Measurements from ENCODE around the gene MED28.
"Not testable (repeated sequence)": the region's sequence is repeated elsewhere in the genome, so short reads cannot be mapped to it uniquely, and the experiment has no call there.

The MED28 gene, protein sequence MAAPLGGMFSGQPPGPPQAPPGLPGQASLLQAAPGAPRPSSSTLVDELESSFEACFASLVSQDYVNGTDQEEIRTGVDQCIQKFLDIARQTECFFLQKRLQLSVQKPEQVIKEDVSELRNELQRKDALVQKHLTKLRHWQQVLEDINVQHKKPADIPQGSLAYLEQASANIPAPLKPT

DNA sequence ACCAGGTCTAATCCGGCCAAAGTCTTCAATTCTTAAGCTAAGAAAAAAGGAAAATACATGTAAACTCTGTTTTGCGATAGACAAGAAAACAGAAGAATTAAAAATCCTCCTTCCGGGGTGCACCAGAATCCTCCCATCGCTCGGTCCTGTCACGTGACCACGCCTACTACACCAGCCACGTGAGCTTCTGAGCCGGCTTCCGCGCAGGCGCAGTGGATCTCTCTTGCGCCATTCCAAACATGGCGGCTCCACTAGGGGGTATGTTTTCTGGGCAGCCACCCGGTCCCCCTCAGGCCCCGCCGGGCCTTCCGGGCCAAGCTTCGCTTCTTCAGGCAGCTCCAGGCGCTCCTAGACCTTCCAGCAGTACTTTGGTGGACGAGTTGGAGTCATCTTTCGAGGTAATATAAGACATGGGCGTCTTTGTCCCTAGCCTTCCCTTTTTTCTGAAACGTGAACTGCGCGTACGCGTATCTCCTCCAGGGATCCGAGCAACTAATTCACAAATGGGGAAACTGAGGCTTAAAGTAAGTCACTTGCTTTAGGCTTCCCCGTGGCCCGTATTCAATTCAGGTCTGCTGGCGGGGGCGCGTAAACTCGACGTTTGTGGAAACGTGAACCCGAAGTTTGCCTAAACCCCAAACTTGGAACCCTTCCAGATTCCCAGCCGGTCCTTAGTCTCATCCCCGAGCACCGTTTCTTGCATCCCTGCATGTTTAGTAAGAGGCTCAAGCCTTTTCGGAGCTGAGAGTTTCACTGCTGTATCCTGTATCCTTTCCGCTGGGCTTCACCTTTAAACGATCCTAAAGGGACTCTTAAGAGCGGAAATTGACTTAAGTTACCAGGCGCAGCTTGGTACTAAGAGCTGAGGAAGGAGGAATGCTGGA, at the start of gene MED28:
Gene MED28, plus strand, starts transcription at position 226 of the 884 bp plus-strand sequence. Its CDS starts 14 bp downstream, at position 240.
- DNase-seq (ENCODE audit: low read depth) = peak; percentile 94

DNA sequence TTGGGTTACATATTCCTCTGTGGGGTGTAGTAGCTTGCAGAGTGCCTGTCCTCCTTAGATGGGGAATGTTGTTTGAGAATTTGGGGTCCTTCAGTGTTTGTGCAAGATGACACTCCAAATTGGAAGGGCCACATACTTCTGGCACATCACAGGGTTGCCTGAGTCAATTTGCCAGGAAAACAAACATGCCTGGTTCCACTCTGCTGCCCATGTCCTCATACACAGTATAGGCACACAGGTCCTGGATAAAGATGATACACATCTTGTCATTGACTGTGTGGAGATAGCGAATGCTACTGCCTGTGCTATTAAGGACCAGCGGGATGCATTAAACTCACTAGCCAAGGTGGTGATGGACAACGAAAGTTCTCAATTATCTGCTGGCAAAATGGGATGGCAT, 48.6 kb upstream of the MED28 start:
- no peak for DNase-seq (ENCODE audit: low read depth)

DNA sequence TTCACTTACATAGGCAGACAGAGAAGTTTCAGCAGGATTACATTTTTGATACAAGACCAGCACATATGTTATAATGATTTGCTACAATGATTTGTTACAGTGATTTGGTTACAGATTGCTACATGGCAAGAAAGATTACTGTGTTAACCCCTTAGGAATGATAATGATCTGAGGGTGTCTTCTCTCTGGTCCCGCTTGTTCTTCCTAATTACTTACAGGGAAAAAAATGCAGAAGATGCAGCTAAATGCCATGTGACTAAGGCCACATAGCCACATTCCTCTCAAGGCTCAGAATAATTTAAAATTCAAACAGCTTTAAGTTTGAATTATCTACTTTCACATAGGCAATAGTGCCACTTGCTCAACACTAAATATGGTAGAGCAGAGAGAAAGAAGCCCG, 47.2 kb upstream of the MED28 start:
- no peak for DNase-seq (ENCODE audit: low read depth)

DNA sequence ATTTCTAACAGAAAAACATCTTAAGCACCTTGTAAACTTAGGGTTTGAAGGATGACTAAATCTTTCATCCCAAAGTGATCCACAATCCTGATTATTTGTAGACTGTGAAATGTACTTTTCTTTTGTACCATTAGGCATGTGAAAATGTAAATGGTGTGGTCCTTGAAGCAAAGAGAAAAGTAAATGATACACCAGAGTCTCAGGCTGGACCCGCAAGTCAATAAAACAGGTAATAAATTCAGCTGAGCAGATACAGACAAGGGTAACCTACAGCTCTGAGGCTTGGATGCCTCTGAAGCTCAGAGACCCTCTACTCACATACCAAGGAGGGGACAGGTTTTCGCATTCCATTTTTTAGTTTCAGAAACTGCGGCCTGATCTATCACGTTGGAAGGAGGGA, 40.2 kb upstream of the MED28 start:
- no peak for DNase-seq (ENCODE audit: low read depth)

DNA sequence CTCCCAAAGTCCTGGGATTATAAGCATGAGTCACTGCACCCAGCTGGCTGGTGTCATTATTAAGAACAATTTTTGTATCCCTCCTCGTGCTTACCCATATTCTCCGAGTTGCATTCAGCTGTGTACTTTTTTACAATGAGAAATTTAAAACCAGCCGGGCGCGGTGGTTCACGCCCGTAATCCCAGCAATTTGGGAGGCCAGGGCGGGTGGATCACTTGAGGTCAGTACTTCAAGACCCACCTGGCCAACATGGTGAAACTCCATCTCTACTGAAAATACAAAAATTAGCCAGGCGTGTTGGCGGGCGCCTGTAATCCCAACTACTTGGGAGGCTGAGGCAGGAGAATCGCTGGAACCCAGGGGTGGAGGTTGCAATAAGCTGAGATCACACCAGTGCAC, 39.3 kb upstream of the MED28 start:
- DNase-seq (ENCODE audit: low read depth) = not testable (repeated sequence)

DNA sequence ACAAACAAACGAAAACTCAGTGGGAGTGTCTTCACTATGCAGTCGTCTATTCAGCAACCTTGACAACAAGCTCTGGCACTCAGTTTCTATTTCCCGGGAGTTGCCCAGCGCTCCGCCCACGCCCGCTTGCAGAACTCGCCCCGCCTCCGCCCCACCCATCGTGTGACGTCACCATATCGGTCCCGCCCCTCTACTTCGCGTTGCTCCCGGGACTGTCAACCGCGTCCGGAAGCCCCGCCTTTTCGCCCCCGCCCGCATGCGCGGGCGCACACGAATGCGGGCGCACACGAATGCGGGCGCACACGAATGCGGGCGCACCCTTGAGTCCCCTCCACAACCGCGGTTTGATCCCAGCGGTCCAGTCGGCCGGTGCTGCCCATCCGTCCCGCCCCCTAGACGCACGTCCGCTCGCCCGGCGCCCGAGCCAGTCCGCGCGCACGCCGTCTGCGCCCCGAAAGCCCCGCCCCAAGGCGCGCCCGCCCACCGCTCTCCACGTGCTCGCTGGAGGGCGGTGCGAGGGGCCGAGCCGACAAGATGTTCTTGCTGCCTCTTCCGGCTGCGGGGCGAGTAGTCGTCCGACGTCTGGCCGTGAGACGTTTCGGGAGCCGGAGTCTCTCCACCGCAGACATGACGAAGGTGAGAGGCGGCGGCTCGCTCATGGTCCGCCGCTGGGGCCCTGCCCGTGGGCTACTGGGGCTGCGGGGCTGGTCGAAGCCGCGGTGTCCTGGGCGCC, 37.3 kb upstream of the MED28 start, which contains the start of gene LAP3:
Gene LAP3, plus strand, starts transcription at position 267 of the 733 bp plus-strand sequence. Its CDS starts 268 bp downstream, at position 535.
- DNase-seq (ENCODE audit: low read depth) = peak; percentile 91

DNA sequence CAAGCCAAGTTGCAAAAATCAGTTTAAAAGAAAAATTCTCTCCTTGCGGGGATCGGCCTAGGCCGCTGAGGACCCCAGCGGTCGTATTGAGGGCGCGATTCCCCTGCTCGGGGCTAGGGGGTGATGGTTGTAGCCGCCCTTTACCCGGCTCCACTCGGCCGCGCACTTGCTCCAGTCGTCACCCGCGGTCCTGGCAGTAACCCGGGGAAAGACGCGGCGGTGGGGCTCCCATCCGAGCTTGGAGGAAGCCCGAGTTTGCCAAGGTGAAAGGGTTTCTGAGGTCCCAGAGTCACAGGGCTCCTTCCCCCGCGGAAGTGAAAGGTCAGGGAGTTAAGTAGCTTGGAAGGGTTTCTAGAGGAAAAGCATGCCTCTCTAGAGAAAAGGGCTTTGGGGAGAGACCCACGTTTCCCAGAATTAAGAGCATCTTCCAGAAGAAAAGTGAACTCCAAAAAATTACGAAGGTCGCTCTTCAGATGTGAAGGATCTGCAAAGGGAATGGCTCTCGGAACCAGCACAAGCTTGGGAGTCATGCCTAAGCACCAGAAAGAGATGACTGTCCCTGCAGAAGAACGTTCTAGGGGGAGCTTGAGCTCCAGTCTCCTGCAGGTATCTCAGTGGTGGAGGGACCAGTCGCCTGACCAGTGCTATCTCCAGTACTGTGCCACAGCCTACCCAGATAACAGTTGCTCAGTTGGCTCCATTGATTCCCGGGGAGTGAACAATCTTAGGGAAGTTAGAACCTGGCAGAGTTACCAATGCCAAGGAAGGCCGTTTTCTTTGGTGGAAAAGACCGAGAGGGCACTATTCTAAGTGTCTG, 36.6 kb upstream of the MED28 start:
- DNase-seq (ENCODE audit: low read depth) = peak; percentile 6

DNA sequence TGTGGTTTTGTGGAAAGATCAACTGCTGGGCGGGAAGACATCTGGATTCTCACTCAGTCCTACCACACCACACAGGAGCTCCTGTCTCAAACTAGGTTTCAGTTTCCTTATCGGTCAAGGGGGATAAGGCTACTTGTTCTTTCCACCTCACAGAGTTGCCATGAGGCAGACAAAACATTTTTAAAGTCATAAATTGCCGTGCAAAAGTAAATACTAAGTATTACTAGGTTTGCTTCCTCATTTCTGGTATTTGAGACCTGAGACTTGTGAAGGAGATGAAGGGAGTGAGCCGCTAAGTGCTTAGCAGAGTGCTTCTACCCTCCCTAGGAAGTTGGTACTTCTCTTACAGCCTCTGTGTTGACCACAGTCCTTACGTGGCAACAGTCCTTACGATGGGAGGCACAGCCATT, 36.0 kb upstream of the MED28 start:
- peak; percentile 4 for DNase-seq (ENCODE audit: low read depth)

DNA sequence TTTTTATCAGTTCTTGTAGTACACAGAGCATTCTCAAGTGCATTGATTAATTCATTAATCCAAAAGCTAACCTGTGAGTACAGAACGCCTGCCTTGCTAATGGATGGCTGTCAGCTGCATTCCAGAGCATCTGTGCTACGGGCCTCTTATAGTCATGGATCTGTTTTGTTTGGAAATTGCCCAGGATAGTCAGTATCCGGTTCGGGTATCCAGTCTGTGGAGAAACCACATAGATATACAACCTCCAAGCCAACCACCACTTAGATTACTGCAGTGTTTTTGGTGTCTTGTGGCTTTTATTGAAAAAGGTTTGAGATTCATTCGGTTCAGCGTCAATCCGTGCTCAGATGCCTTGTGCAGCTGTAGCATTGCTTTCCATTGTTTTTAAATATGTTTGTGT, 33.5 kb upstream of the MED28 start:
- peak; percentile 67 for DNase-seq (ENCODE audit: low read depth)

DNA sequence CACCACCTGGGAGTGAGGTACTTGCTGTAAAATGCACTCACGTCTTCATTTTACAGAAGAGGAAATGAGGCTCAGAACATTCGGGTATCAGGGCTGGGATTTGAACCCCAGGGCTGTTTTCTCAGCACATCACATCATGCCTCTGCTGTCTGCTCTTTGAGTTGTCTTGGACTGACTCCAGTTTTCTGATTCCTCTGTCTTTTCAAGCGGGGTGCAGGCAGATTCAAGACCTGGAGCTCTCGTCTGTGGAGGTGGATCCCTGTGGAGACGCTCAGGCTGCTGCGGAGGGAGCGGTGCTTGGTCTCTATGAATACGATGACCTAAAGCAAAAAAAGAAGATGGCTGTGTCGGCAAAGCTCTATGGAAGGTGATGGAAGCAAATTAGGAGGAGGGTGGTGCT, 31.2 kb upstream of the MED28 start:
- DNase-seq (ENCODE audit: low read depth) = no peak

DNA sequence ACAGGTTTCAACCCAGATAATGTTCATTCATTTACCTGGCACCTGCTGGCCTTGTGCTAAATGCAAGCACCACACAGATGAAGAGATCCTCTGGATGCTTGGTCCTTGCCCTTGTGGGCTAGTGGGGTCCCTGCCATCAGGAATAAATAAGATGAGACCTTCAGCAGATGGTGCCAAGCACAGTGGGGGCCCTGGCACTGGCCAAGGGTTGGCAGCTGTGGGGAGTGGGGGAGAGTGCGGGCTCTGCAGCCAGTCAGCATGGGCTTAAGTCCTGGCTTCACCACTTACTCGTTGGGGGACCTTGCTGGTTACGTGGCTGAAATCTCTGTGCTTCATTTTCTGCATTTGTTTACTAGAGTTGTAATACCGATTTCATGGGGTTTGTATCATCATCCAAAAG, 30.5 kb upstream of the MED28 start:
- no peak for DNase-seq (ENCODE audit: low read depth)

DNA sequence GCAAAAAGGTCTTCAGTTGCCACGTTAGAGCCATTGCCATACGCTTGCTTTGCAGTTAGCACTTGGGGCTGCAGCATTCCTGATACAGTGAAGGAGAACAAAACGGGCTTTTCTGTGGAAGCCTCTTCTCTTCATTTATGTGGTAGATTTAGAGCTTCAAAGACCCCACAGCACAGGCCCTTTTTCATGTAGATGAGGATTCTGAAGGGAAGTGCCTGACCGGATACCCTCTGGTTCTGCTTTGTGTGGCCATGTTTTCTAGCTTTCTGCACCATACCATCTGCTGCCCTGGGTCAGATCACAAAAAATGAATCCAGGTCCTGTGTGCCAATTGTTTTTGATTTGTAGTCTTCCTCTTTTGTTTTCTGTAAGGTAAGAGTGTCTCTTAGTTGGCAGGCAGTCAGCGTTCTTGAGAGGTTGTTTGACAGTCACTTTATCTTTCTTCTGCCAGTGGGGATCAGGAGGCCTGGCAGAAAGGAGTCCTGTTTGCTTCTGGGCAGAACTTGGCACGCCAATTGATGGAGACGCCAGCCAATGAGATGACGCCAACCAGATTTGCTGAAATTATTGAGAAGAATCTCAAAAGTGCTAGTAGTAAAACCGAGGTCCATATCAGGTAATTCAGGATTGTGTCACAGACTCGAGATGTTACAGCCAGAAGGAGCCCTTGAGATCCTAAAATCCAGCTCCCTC, 29.8 kb upstream of the MED28 start:
- DNase-seq (ENCODE audit: low read depth) = no peak

DNA sequence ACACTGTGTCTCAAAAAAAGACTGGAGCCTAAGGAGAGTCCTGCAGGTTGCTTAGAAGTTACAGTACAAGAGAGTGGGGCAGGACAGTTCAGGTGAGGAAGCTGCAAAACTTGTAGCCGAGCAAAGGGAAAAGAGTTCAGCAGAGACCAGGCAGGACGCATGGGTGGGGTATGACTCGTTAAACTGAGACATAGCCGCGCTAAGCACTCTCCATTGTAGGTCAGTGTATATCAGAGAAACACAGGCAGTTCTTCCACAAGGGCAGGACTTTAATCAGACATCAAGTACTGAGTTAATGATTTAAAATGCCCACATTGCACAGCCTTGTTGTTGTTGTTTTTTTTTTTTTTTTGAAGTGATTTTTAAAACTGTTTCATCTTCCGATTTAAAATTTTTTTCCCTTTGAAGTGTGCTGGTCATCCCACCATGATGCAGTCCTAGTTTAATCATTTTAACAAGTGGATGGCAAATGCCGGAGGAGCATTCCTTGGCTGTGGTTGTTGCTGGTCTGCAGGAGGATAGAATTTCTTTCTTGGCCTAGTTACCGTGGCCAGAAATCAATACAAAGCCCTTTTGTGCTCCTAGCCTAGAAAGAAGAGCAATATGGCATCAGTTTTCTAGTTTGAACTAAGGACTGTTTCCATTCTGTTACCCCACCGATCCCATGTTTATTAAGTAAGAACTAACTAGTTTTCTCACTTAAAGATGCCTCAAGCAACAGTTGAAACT, 27.2 kb upstream of the MED28 start:
- DNase-seq (ENCODE audit: low read depth) = no peak

DNA sequence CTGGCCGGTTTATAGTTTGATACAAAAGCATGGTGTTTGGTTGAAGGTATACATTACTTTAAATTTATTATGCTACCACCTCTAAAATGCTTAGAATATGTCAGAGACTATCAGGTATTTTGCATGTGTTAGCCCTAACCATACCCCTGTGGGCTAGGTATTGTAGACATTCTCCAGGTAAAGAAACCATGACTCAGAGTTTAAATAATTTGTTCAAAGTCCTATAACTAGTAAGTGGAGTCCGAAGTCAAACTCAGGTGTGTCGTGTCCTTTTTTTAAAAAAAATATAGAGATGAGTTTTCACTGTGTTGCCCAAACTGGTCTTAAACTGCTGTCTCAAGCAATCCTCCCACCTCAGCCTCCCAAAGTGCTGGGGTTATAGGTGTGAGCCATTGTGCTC, 25.1 kb upstream of the MED28 start:
- DNase-seq (ENCODE audit: low read depth) = no peak

DNA sequence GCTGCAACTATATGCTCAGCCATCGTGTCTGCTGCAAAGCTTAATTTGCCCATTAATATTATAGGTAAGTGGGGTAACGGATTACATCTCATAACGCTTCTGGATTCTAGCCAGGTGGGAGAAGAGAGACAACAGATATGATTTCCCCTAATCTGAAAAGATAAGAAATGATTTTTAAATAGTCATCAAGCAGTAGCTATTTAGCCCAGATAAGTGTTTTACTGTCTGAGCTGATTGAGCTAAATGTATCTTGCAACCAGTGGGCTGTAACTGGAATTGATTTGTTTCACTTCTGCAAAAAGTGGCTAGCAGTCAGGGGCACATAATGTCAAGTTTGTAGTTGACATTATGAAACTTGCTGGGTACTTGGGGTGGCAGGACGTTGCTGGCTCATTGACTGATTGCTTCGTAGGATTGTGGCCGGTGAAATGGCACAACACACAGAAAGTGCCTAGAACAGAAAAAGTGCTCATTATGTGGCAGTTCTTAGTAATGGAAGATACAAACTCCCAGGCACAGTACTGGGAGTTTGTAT, 18.9 kb upstream of the MED28 start:
- DNase-seq (ENCODE audit: low read depth) = no peak

DNA sequence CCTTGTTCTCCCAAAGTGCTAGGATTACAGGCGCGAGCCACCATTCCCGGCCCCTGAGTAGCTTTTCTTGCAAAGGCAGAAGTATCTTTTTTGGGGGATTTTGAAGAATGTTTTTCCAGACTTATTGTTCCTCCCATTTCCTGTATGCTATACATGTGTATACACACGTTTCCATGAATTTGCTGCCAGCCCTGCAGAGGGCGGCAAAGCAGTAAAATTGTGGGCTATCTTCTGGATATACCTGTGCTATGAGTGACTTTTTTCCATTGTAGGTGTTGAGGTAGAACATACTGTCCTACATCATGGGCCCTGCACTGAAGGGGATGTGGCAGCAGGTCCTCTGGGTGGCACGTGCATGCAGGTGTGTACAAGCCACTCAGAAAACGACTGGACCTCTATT, 16.9 kb upstream of the MED28 start:
- DNase-seq (ENCODE audit: low read depth) = no peak

DNA sequence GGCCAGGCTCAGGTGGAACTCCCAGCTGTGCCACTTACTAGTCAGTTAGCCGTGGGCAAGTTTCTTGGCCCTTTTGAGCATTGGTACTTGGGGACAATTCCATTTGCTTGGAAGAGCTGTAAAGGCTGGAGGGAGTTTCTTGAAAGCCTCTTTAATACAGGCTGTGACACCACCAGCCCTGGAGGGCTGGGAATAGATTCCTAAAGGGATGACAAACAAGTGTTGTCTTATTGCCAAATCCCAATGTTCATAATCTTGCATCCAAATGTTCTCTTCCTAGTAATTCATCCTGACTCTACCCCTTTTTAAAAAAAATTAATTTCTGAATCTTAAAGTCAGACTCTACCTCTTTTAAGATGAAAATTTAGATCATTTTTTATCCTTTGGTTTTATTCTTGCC, 14.6 kb upstream of the MED28 start:
- no peak for DNase-seq (ENCODE audit: low read depth)

DNA sequence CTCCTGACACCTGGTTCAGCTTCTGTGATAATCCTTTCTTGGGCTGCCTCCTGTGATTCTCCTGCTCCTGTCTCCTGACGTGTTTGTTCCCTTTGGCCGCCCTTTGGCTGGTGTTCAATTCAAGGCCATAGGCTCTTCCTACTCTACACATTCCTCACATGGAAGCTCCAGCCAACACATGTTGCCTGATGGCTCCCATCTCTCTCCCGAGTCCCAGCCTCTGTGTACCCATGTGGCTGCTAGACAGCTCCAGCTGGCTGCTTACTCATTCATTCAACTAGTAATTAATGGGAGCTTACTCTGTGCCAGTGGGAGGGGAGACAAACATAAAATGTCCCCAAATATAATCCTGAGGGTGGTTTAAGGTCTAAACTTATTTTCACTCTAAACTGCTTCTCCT, 9.2 kb upstream of the MED28 start:
- no peak for DNase-seq (ENCODE audit: low read depth)

DNA sequence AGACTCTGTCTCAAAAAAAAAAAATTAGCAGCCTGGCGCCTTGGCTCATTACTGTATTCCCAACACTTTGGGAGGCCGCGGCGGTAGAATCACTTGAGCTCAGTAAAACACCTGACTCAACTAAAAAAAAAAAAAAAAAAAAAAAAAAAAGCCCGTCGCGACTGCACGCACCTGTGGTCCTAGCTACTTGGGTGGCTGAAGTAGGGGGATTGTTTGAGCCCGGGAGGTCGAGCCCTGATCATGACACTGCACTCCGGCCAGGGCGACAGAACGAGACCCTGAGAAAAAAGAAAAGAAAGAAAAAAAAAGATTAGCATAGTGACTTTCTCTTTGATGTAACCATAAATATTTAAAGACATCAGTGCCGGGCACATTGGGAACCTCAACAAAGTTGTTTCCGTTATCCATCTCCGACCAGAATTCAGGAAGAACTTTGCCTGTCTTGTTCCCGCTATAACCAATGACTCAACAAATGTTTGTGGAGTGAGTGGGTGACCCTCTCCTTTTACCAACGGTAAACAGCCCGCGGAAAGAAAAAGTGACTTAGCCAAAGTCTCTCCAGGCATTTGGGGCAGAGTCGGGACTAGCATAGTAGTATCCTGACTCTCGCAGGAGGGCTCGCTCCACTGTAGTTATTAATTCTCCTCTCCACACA, 553 bp upstream of the MED28 start:
- peak; percentile 63 for DNase-seq (ENCODE audit: low read depth)

DNA sequence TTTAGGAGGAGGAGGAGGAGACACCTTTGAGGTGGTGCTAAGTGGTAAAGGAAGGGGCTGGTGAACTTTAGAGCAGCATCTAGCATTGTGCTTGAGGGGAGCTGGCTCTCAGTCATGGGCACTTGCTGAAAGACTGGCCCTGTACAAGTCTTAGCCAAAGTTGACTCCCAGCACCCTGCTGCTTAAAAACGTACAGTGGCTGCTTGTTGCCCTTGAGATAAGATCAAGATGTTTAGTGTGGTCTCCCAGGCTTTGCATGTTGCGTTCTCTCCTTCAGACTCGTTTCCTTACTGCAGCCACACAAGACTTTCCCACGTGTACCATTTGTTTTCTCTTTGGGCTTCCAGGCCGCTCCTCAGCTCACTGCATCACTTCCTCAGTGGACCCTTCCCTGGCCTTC, 1.8 kb downstream of the MED28 start:
- DNase-seq (ENCODE audit: low read depth) = no peak
